Measurements from ENCODE around the gene TBATA.

The TBATA gene

DNA sequence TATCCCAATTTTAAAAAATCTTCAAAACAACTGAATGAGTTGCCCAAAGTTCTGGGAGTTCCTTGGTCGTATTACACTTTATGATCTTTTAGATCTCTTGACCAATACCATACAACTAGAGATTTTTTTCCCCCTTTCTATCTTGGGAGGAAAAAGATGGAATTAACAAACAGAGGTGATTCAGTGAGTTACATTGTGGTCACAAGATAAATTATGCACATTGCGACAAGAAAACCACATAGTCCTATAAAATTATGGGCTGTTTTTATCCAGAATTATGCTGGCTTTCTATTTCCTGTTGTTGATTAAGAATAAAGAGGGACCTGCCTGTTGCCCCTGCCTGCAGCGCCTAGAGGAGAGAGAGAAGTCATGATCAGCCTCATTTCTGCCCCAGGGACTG lies 22.4 kb upstream of the TBATA start:
- DNase-seq (ENCODE audit: low read depth) = no peak

DNA sequence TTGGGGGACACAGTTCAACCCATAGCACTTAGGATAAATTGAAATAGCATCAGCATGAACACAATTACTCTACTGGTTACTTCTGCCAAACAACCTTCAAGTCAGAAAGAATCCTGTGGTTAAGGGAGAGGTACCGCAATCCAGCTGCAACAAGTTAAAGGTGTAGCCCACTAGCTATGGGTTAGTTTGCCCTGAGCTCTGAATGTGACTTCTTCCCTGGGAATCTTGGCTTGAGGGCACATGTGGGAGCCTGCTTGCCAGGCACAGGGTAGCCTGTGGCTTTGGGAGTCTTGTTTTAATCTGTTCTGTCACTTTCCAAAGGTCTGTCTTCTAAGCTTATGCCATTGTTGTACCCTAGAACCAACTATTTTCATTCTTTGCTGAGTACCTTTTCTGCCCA lies 21.7 kb upstream of the TBATA start:
- no peak for DNase-seq (ENCODE audit: low read depth)

DNA sequence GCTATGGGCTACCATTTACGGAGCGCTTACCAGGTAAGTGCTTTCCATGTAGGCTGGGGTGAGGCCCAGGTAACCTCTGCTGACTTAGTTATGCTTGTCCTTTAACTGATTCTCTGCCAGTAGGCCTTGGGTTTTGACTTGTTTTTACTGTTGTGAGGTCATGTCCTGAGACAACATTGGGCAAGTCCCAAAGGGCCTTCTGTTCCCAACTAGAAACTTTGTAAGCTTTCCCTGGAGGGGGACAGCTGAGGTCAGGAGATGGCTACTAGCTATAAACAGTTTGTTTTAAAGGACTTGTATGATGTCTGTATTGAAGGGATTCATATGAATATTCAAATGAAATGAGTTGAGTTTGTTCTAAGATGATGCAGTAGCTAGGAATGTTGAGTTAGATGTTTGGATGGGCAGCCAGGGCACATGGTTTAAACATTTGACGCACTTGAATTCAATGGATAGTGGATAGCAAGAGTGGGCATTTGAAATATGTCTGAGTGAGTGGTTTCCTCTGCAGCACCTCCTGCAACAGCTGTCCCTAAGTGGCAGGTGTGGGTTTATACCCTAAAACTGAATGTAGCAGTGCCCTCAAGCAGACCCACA lies 20.5 kb upstream of the TBATA start:
- no peak for DNase-seq (ENCODE audit: low read depth)

DNA sequence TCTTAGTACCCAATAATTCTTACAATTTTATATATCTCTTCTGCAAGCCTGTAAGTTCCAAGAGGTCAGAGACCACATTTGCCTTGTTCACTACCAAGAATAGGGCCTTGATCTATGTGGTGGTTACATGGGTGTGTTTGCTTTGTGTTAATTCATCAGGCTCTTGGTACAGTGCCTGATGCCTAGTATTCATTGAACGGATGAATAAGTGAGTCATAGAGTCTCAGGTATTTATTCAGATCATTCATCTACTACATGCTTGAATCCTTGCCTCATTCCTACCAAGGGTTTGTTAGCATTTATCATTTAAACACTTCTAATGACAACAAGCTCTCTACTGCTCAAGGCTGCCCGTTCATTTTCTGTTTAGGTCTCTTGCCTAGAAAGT lies 19.2 kb upstream of the TBATA start:
- no peak for DNase-seq (ENCODE audit: low read depth)

DNA sequence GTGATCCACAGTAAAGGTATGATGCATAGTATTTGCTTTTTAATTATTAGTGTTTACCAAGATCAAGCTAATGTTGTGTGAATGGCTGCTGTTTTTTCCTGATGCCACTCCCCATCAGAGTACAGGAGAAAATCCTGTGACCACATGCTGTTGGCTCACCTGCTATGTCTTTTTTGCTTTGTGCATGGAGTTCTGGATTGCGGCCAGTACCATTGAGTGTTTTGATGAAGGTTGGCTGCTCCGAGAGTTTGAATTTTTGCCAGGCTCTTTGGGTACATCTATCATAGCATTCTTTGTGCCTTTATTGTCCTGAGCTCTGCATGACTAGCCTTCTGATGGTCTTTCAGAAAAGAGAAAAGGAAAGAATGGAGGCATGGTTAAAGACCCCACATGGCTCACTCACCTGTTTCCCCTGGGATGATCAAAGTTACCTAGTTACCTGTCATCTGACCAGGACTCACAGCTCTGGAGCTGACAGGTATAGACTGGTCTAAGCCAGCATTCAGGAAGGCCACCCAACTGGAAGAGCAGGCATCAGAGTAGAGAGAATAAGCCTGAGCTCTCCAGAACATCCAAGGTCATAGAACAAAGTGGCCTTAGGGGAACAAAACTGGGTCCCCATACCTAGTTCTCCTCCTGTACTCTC lies 18.7 kb upstream of the TBATA start:
- no peak for DNase-seq (ENCODE audit: low read depth)

DNA sequence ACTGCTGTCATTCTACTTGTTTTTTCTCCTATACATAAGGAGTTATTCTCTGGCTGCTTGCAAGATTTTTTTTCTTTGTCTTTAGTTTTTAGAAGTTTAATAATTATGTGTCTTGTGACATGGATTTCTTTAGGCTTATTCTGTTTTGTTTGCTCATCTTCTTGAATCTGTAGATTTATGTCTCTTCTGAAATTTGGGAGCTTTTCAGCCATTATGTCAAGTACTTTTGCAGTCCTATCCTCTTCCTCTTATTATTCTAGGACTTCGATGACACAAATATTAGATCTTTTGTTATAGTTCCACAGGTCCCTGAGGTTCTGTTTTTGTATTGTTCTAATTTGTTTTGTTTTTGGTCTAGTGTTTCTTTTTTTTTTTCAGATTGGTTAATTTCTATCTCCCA lies 16.7 kb upstream of the TBATA start:
- no peak for DNase-seq (ENCODE audit: low read depth)

DNA sequence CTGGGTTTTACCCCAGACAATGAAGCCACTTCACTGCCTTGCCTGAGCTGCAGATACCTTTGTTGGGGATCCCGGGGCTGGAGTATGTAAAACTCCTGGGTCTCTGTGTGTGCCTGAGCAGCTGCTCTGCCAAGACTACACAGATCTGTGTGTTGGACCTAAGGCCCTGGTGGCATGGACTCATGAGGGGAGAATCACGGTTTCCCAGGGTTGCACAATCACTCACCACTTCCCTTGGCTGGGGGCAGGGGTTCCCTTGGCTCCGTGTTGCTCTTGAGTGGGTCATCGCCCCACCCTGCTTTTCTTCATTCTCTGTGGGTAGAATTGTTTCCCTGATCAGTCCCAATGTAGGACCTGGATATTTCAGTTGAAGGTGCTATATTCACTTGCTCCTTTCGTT lies 13.9 kb upstream of the TBATA start:
- DNase-seq (ENCODE audit: low read depth) = no peak

DNA sequence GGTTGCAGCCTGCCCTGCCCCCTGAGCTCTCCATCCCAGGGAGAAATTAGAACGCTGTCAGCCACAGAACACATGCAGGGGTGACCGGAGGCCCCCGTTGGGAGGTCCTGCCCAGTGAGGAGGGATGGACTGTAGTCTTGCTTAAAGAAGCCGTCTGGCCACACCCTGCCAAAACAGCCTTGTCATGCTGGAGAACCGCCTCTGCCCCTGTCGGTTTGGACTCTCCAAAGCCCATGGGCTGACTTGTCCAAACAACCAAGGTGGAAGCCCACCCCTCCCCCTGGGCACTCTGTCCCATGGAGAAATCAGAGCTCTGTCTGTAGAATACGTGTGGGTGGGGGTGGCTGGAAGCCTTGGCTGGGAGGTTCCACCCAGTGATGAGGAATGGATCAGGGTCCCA lies 12.7 kb upstream of the TBATA start:
- DNase-seq (ENCODE audit: low read depth) = no peak

DNA sequence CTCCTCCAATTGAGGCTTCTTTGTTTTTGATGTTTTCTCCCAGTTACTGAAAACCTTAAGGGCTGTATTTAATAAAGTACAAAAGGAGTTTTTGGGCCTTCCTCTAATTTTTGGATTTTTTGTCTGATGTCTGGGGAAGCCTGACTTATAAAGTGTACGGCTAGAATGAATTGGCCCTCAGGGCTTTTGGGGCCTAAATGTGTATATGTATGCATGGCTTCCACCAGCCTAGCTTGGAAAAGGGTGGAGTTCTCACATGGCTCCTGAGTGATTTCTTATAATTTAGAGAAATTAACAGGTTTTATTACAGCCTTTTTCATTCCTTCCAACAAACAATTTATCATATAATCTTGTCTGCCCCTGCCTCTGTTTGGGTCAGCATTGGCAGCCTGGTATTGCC lies 10.4 kb upstream of the TBATA start:
- DNase-seq (ENCODE audit: low read depth) = no peak

DNA sequence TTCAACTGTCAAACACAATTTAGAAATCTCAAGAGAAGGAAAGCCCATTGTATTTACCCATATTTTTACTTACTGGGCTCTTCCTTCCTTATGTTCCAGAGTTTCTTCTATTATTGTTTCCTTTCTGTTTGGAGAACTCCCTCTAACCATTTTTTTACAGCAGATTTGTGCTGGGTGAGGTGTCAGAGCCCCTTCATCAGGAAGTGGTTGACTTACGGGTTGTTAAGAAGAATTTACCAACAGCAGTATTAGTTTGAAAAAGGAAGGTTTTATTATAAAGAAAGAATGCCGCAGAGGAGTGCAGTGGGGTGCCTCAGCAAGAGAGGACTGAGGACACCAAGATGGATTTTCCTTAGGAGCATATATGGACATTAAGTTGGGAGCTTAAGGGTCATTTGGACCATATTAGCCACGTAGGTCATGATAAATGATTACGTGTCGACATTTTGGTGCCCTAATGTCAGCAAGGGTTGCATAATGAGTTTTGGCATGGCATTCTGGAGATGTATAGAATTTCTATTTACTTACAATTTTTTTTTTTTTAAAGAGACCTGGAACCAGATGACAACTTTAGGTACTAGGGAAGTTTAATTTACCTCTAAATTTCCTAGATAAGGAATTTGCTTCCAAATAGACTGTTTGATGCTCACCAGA lies 6.3 kb upstream of the TBATA start:
- DNase-seq (ENCODE audit: low read depth) = no peak

DNA sequence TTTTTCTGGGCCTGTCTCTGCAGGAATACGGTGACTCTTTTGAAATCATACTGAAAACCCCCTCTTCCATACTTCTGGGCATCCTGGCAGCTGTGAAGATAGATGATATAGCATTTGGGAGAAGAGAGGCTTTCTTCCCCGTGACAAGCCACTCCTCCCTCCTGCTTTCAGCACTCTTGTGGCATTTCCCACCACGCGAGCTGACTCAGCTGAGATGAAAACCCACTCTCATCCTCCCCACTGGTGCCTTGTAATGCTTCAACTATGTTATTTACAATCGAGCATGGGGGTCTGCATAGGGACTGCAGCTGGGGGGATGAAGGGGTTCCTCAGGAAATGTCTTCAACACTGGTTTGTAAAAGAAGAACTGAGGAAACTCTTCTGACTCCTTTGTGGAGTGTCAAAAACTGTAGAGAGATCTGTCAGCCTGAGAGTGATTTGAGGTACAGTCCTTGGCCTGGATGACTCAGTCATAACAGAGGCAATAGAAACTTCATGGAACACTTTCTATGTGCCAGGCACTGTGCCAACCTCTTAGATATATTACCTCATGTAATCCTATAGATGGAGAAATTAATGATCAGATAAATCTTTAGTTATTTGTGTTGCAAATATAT lies 1.7 kb upstream of the TBATA start:
- no peak for DNase-seq (ENCODE audit: low read depth)

DNA sequence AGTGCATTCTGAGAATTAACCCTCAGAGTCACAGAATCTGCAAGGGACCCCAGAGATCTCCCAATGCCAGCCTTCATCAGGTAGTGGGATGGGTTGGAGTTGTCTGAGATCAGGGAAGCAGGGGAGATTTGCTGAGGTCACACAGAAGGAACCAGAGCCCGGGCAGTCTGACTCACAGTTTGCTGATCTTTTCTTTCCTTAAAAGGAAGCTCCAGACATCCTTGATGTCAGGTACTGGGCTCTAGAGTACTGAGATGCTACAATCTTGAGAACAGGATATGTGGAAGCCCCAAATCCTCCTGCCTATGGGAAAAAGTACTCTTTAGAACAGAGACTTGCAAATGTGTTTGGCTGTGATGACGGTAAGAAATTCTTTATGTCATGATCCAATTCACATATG lies 706 bp downstream of the TBATA start:
- DNase-seq (ENCODE audit: low read depth) = no peak

DNA sequence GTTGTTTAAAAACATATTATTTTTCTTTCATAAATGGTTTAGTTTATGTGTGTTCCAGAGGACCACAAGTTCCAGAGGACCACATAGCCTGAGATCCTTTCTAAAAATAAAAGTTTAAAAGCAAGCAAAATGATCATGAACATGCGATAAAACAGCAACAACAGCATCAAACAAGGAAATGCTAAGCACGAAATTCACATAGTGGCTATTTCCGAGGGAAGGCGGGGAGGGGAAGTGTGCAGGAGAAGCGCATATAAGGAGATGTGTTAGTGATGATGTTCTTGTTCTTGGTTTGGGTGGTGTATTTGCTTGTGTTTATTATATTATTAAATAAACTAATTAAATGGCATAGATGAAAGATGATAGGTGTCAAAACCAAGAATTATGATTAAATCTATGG lies 1.2 kb downstream of the TBATA start:
- no peak for DNase-seq (ENCODE audit: low read depth)

DNA sequence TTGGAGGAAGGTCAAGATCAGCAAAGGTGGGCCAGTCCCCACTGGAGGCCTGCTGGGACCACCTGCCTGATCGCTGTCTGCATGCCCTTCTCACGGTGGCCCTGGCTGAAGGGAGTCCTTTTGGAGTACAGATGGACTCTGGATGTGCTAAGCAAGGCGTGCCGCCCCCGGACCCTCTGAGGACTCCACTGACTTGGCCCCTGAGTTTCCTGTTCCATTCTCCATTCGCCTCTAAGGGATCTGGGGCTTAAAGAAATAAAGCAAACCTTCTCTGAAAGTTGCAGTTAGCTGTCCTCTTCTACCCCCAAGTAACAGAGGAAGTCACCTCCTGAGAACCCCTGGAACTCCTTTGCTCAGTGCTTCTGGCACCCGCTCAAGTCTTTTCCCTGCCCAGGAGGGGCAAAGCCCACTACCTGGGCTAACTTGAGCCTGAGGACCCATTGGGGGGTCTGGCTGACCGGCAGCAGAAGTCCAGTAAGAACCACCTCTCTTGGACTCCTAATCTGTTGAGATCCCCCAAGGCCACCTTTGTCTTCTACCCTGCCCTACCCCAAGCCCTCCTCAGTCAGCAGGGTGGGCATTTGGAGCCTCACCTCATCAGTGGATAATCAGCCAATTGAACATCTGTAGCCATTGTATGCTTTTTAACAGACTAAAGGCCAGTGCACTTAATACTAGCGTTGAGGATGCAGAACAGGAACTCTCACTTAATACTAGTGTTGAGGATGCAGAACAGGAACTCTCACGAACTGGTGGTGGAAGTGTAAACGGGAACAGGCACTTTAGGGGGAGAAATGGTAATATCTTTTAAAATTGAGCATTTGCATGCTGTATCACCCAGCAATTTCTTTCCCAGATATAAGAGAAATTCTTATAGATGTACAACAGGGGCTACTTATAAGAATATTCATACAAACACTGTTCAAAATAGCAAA lies 2.2 kb downstream of the TBATA start:
- DNase-seq (ENCODE audit: low read depth) = no peak

DNA sequence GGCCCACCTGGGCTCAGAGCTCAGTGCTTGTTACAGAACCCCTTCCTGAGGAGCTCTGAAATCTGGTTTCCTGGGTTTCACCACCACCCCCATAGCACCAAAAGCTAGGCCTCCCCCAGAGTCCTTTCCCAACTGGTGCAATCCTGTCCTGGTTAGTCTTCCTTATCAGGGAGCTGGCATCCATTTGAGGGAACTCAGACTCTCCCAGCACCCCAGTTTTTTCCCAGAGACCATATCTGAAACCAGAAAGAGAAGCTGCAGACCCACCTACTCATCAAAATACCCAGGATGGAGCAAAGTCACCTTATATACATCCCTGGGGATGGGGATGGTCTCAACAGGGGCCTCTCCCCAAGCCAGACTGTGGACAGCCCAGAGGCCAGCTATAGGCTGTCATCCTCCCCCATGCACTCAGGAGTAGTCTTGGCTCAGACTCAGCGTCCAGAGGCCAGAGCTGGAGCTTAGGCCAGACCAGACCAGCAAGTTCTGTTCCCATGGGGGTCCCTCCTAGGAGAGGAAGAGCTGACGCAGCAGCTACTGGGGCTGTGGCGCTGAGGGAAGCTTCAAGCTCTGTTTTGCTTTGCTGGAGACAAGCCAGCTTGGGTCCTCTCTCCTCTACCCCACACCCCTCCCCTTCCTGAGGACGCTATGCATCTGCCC lies 3.0 kb downstream of the TBATA start:
- no peak for DNase-seq (ENCODE audit: low read depth)

DNA sequence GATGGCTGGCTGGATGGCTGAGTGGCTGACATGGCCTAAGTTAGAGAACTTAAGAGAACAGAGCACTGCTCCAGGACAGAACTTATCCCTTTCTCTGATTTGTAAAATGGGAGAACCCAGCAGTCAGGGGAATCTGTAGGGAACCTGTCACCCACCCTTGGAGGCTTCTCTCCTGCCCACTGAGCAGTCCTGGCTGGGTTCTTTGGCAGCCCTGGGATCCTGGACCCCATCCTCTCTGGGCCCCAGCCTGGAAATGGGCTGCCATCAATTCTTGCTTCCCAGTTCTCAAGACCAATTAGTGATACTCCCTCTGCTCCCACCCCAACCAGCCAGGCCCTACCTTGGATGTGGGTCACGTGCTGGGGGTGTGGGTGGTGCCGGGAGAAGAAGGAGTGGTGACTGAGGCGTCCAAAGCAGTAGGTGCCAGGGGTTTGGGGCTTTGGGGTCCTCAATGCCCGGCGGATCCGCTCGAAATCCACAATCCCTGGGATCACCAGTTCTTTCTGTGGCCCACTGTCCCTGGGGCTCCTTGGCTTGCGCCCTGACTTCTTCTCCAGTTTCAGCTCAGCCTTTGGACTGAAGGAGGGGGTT lies 3.6 kb downstream of the TBATA start:
- no peak for DNase-seq (ENCODE audit: low read depth)

DNA sequence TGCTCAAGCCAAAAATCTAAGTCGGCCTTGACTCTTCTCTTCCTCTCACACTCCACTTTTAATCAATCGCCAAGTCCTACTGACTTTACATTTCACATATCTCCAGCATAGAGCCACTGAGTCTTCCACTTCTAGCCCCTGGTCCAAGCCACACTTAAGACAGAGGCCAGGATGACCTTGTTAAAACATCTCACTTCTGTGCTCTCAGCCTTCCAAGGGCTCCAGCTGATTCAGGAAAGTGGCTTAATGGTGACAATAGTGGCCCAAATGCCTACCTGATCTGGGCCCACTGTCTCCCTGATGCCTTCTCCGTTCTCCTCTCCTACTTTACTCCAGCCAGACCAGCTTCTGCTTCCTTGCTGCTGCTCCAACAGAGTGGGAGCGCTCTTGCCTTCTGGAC lies 4.4 kb downstream of the TBATA start:
- DNase-seq (ENCODE audit: low read depth) = no peak

DNA sequence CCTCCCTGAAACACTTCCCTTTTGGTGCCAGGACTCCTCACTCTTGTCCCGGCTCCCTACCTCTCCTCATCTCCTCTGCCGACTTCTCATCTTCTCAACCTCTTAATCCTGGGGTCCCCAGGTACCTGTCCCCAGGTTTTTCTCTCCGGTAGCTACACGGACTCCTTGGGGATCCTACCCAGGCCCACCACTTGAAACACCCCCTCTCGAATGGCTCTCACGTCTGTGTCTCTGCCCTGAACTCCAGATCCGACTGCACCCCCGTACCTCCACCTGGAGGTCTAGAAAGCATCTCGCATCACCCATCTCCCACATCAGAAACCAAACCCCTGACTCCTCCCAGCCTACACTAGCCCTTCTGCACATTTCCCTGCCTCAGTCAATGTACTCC lies 4.8 kb downstream of the TBATA start:
- no peak for DNase-seq (ENCODE audit: low read depth)

DNA sequence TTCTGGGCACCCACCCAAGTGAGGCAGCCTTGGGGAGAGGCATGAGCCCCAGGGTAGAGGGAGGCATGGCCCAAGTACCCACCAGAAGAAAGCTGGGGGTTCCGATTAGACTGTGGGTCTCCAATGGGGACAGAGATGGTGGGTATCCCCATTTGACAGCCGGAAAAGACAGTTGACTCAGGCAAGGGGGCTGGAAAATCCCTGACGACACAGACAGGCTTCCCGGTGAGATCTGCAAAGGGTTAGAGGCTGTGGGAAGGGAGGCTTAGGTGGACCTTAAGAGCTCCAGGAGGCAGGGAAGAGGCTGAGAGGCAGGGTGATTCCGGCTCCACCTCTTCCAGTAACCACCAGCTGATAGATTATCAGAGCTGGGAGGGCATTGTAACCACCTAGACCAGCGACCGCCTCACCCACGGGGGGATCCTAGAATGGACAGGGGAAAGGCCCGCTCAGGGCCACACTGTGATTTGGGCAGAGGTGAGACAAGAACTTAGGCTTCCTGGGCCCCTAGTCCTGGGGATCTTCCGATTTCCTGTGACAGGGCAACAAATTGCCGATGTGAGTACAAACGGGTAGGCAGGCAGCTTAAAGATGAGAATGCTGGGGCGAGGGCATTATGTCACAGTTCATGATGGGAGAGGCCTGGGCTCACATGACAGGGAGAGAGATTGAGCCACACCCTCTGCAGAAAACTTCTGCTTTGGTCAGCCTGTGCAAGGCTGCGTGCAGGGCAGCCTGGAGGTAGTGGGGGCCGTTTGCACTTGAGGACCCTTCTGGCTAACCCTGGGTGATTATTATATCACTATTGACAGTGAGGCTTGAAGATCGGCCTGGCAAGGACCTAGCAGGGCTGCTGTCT lies 5.4 kb downstream of the TBATA start:
- no peak for DNase-seq (ENCODE audit: low read depth)

DNA sequence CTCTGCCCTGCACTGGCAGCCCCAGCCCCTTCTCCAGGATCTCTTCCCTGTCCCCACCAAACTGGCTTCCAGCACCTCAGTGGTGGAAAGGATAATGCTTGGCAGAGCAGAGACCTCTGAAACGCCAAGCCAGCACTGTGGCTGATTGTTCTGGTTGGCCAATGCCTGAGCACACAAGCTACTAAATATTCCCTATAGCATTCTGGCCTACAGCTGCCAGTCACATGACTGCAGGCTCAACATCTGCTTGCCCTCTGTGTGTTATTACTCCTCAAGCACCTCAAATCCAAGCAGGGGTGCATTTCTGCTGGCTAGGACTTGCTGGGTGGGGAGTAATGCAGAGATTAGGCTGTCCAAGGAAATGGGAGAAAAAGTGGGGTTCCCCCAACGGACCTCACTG lies 6.1 kb downstream of the TBATA start:
- no peak for DNase-seq (ENCODE audit: low read depth)
